NT2/D1 (cell line): Measurements from ENCODE around the gene AHSP.
"Not testable (repeated sequence)": the region's sequence is repeated elsewhere in the genome, so short reads cannot be mapped to it uniquely, and the experiment has no call there.

Experiments
- DNase-seq: peaks from one replicate; pipeline ENCODE4 v3.0.0-alpha.2; 2011; ENCODE audit warnings: low read depth, low spot score
- H3K27me3 ChIP-seq: 2 replicates; pipeline ENCODE4 v1.6.0; 2011; ENCODE audit warnings: mild to moderate bottlenecking; ENCODE audit not compliant: insufficient read length, insufficient read depth
- H3K36me3 ChIP-seq: 2 replicates; pipeline ENCODE4 v1.6.1; 2011; ENCODE audit warnings: mild to moderate bottlenecking, low read length, mixed read lengths; ENCODE audit not compliant: insufficient read depth, insufficient read length
- H3K4me1 ChIP-seq: 2 replicates; pipeline ENCODE4 v1.5.1; 2011; ENCODE audit not compliant: insufficient read depth, insufficient read length
- H3K4me3 ChIP-seq: 2 replicates; pipeline ENCODE4 v1.5.1; 2011; ENCODE audit warnings: low read depth; ENCODE audit not compliant: insufficient read length
- H3K9ac ChIP-seq: 2 replicates; pipeline ENCODE4 v1.6.0; 2011; ENCODE audit warnings: low read depth; ENCODE audit not compliant: insufficient read length
- H3K9me3 ChIP-seq: 2 replicates; pipeline ENCODE4 v1.5.1; 2011; ENCODE audit warnings: mild to moderate bottlenecking, low read length; ENCODE audit not compliant: insufficient read depth
- SUZ12 ChIP-seq: IDR thresholded peaks from 2 replicates; pipeline ENCODE4 v1.6.1; 2011; ENCODE audit not compliant: insufficient read length, insufficient read depth; ENCODE audit errors: extremely low read depth
- YY1 ChIP-seq: IDR thresholded peaks from 2 replicates; pipeline ENCODE4 v1.6.1; 2011; ENCODE audit not compliant: insufficient read length, insufficient read depth
- ZNF274 ChIP-seq: IDR thresholded peaks from 2 replicates; pipeline ENCODE4 v1.6.1; 2011; ENCODE audit warnings: mild to moderate bottlenecking, low read depth, low read length

AHSP gene

GRCh38 chr16:31527734-31528274, at the start of gene AHSP:
Gene AHSP (plus strand): TSS chr16:31527900. CDS start chr16:31528140, 240 bp downstream.
- H3K27me3 ChIP-seq, result peaks cover 50% of the 10 kb centered on the region
- TF ChIP-seq YY1 (no peak), ZNF274 (no peak), SUZ12 (no peak)
- peak within 1 kb of the TSS; percentile 46 for H3K4me3 ChIP-seq
- DNase-seq, result no peak
- no peaks in the 10 kb centered on the region for H3K9me3 ChIP-seq
- peak within 1 kb of the TSS; percentile 62 for H3K9ac ChIP-seq
- peaks cover 8% of the 10 kb centered on the region for H3K4me1 ChIP-seq
- no peaks in the 10 kb centered on the region for H3K36me3 ChIP-seq

GRCh38 chr16:31478956-31479355, 48.7 kb upstream of the AHSP start:
- Histone ChIP-seq H3K9ac (peak overlapping the region; percentile 38), H3K4me3 (no peak overlapping the region), H3K36me3 (peaks cover 34% of the 10 kb centered on the region), H3K27me3 (peaks cover 61% of the 10 kb centered on the region), H3K9me3 (no peaks in the 10 kb centered on the region), H3K4me1 (peaks cover 11% of the 10 kb centered on the region)
- DNase-seq, result no peak
- no peak for TF ChIP-seq ZNF274
- TF ChIP-seq SUZ12, result no peak
- no peak for TF ChIP-seq YY1

- peaks cover 14% of the 10 kb centered on the region for H3K4me1 ChIP-seq
- peaks cover 26% of the 10 kb centered on the region for H3K36me3 ChIP-seq
- TF ChIP-seq YY1 (no peak), SUZ12 (no peak), ZNF274 (no peak)
- DNase-seq, result no peak
- H3K27me3 ChIP-seq, result peaks cover 59% of the 10 kb centered on the region
- H3K9ac ChIP-seq, result no peak overlapping the region
- H3K9me3 ChIP-seq, result no peaks in the 10 kb centered on the region
- no peak overlapping the region for H3K4me3 ChIP-seq
Measured at GRCh38 chr16:31479751-31480150, 47.9 kb upstream of the AHSP start.

GRCh38 chr16:31480851-31481536, 46.7 kb upstream of the AHSP start:
- no peak for DNase-seq
- Histone ChIP-seq H3K27me3 (peaks cover 59% of the 10 kb centered on the region), H3K36me3 (peaks cover 17% of the 10 kb centered on the region), H3K4me1 (peaks cover 12% of the 10 kb centered on the region), H3K9ac (no peak overlapping the region), H3K4me3 (no peak overlapping the region), H3K9me3 (no peaks in the 10 kb centered on the region)
- TF ChIP-seq YY1 (no peak), SUZ12 (no peak), ZNF274 (no peak)

- peaks cover 74% of the 10 kb centered on the region for H3K27me3 ChIP-seq
- H3K9me3 ChIP-seq, result no peaks in the 10 kb centered on the region
- peaks cover 12% of the 10 kb centered on the region for H3K4me1 ChIP-seq
- no peak for TF ChIP-seq ZNF274
- no peak for TF ChIP-seq YY1
- no peak for TF ChIP-seq SUZ12
- DNase-seq, result no peak
- H3K4me3 ChIP-seq, result no peak within 1 kb of the TSS
- no peak within 1 kb of the TSS for H3K9ac ChIP-seq
- H3K36me3 ChIP-seq, result peaks cover 12% of the 10 kb centered on the region
Measured at GRCh38 chr16:31483081-31483480, 44.6 kb upstream of the AHSP start, which contains the start of gene SLC5A2. Gene SLC5A2 (plus strand): TSS chr16:31483123. CDS start chr16:31483137, 14 bp downstream.

- not testable (repeated sequence) for H3K36me3 ChIP-seq
Measured at GRCh38 chr16:31484048-31484447, 43.7 kb upstream of the AHSP start.

GRCh38 chr16:31484491-31485171, 43.1 kb upstream of the AHSP start:
- H3K4me1 ChIP-seq, result peaks cover 11% of the 10 kb centered on the region
- no peak for TF ChIP-seq ZNF274
- TF ChIP-seq YY1, result no peak
- TF ChIP-seq SUZ12, result no peak
- DNase-seq, result no peak
- peaks cover 65% of the 10 kb centered on the region for H3K27me3 ChIP-seq
- H3K36me3 ChIP-seq, result peaks cover 6% of the 10 kb centered on the region
- no peak overlapping the region for H3K9ac ChIP-seq
- H3K9me3 ChIP-seq, result no peaks in the 10 kb centered on the region
- no peak overlapping the region for H3K4me3 ChIP-seq

More at GRCh38 chr16:31484048-31484447, 43.7 kb upstream of the AHSP start:
- H3K9ac ChIP-seq, H3K4me3 ChIP-seq, H3K9me3 ChIP-seq, DNase-seq: not testable (repeated sequence)
- peaks cover 71% of the 10 kb centered on the region for H3K27me3 ChIP-seq
- peaks cover 12% of the 10 kb centered on the region for H3K4me1 ChIP-seq
